Osteoblast (primary cell): ENCODE data around the gene TNFRSF8. TPM values are rescaled to one million over a fixed set of nuclear protein-coding genes. Genes with fewer than 3 reads are reported as not detected.
"Not testable (repeated sequence)": the region's sequence is repeated elsewhere in the genome, so short reads cannot be mapped to it uniquely, and the experiment has no call there.

Source experiments
- DNase-seq: peaks from one replicate; pipeline ENCODE4 v3.0.0; 2011; ENCODE audit warnings: low spot score, mixed read lengths; ENCODE audit not compliant: insufficient read length; ENCODE audit errors: missing footprints
- H2AFZ ChIP-seq: 2 replicates; pipeline ENCODE4 v1.6.0; 2011; ENCODE audit warnings: mild to moderate bottlenecking, low read length
- H3K27ac ChIP-seq: 2 replicates; pipeline ENCODE4 v1.5.1; 2011; ENCODE audit warnings: mild to moderate bottlenecking, low read depth, low read length, moderate library complexity
- H3K27me3 ChIP-seq: 2 replicates; pipeline ENCODE4 v1.6.0; 2012; ENCODE audit warnings: mild to moderate bottlenecking, control low read depth, inconsistent platforms, low read length, moderate library complexity; ENCODE audit not compliant: insufficient read depth
- H3K36me3 ChIP-seq: 2 replicates; pipeline ENCODE4 v1.5.1; 2011; ENCODE audit warnings: mild to moderate bottlenecking, low read length, control low read depth, moderate library complexity; ENCODE audit not compliant: insufficient read depth
- H3K4me1 ChIP-seq: 2 replicates; pipeline ENCODE4 v1.5.1; 2011; ENCODE audit warnings: mild to moderate bottlenecking, low read length, control low read depth, moderate library complexity; ENCODE audit not compliant: insufficient read depth
- H3K4me2 ChIP-seq: 2 replicates; pipeline ENCODE4 v1.6.0; 2011; ENCODE audit warnings: mild to moderate bottlenecking, low read length; ENCODE audit not compliant: insufficient read depth
- H3K4me3 ChIP-seq: fragments of 200-600 bp; sonication (generic); 3 replicates; pipeline ENCODE4 v1.5.1; 2012; ENCODE audit warnings: mild to moderate bottlenecking, low read length, inconsistent platforms; ENCODE audit not compliant: insufficient read depth
- H3K79me2 ChIP-seq: 2 replicates; pipeline ENCODE4 v1.6.0; 2012; ENCODE audit warnings: mild to moderate bottlenecking, low read length, control low read depth, inconsistent platforms; ENCODE audit not compliant: insufficient read depth
- H3K9me3 ChIP-seq: 2 replicates; pipeline ENCODE4 v1.5.1; 2011; ENCODE audit warnings: low read depth, low read length, control low read depth
- H4K20me1 ChIP-seq: 2 replicates; pipeline ENCODE4 v1.6.0; 2012; ENCODE audit warnings: mild to moderate bottlenecking, low read length, control low read depth; ENCODE audit not compliant: insufficient read depth
- CTCF ChIP-seq: IDR thresholded peaks from 2 replicates; pipeline ENCODE4 v1.5.1; 2011; ENCODE audit warnings: mild to moderate bottlenecking, low read depth, low read length, moderate library complexity; ENCODE audit errors: extremely low read depth
- total RNA-seq: library from RNA; depleted of rRNA; stranded (reverse); fragments of >200 nt; gene quantifications from 2 replicates; pipeline ENCODE4 v1.2.3, GENCODE V29; 2012

Gene TNFRSF8
- total RNA-seq, 1 donor: under 0.01 TPM

GRCh38 chr1:12098786-12099185 is 35.7 kb downstream of the TNFRSF8 start:
- H3K4me2 ChIP-seq: peak overlapping the region; percentile 24
- no peak for TF ChIP-seq CTCF

DNA sequence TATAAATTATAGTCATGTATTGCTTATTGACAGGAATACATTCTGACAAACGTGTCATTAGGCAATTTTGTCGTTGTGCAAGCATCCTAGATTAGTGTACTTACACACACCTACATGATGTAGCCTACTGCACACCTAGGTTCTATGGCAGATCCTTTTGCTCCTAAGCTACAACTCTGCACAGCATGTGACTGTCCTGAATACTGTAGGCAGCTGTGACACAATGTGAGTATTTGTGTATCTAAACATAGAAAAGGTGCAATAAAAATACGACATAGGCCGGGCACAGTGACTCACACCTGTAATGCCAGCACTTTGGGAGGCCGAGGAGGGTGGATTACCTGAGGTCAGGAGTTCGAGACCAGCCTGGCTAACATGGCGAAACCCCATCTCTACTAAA is 36.5 kb downstream of the TNFRSF8 start:
- Histone ChIP-seq H2AFZ (no peak overlapping the region), H3K4me2 (no peak overlapping the region), H3K27me3 (no peaks in the 10 kb centered on the region), H3K4me1 (peaks cover 35% of the 10 kb centered on the region), H3K27ac (no peak overlapping the region), H3K36me3 (no peaks in the 10 kb centered on the region), H4K20me1 (no peaks in the 10 kb centered on the region), H3K79me2 (no peaks in the 10 kb centered on the region), H3K9me3 (no peaks in the 10 kb centered on the region), H3K4me3 (no peak overlapping the region)
- DNase-seq: no peak
- TF ChIP-seq CTCF: no peak

More at GRCh38 chr1:12098786-12099185, 35.7 kb downstream of the TNFRSF8 start:
- peak overlapping the region; percentile 14 for H3K27ac ChIP-seq
- no peaks in the 10 kb centered on the region for H3K9me3 ChIP-seq
- H3K79me2 ChIP-seq: no peaks in the 10 kb centered on the region
- no peak overlapping the region for H2AFZ ChIP-seq
- DNase-seq: no peak
- H3K4me1 ChIP-seq: peaks cover 35% of the 10 kb centered on the region
- no peaks in the 10 kb centered on the region for H3K36me3 ChIP-seq
- H3K4me3 ChIP-seq: no peak overlapping the region
- H4K20me1 ChIP-seq: no peaks in the 10 kb centered on the region
- H3K27me3 ChIP-seq: no peaks in the 10 kb centered on the region

DNA sequence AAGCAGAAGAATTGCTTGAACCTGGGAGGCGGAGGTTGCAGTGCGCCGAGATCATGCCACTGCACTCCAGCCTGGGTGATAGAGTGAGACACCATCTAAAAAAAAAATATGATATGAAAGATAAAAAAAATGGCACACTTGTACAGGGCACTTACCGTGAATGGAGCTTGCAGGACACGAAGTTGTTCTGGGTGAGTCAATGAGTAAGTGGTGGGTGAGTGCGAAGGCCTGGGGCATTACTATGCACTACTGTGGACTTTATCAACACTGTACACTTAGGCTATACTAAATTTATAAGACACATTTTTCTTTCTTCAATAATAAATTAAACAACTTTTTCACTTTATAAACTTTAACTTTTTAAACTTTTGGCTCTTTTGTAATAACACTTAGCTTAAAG is 37.0 kb downstream of the TNFRSF8 start:
- Histone ChIP-seq H3K27me3 (no peaks in the 10 kb centered on the region), H3K36me3 (no peaks in the 10 kb centered on the region), H2AFZ (no peak overlapping the region), H3K9me3 (no peaks in the 10 kb centered on the region), H3K4me1 (peaks cover 35% of the 10 kb centered on the region), H3K4me2 (no peak overlapping the region), H4K20me1 (no peaks in the 10 kb centered on the region), H3K27ac (no peak overlapping the region), H3K79me2 (no peaks in the 10 kb centered on the region), H3K4me3 (no peak overlapping the region)
- DNase-seq: no peak
- TF ChIP-seq CTCF: no peak

DNA sequence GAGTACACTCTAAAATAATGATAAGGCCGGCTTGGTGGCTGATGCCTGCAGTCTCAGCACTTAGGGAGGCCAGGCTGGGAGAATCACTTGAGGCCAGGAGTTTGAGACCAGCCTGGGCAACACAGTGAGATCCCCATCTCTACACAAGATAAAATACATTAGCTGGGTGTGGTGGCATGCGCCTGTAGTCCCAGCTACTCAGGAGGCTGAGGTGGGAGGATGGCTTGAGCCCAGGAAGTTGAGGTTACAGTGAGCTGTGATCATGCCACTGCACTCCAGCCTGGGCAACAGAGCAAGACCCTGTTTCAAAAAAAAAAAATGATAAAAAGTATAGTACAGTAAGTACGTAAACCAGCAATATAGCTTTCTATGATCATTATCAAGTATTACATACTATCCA is 38.0 kb downstream of the TNFRSF8 start:
- H3K4me3 ChIP-seq, H4K20me1 ChIP-seq, DNase-seq, H3K27ac ChIP-seq, H3K36me3 ChIP-seq, H3K79me2 ChIP-seq, H2AFZ ChIP-seq, H3K27me3 ChIP-seq, H3K9me3 ChIP-seq, H3K4me2 ChIP-seq: not testable (repeated sequence)
- H3K4me1 ChIP-seq: peaks cover 26% of the 10 kb centered on the region
